Brain microvascular endothelial cell (primary cell): Measurements from ENCODE around the gene IKZF4.

Source experiments
- DNase-seq: peaks from one replicate; pipeline ENCODE4 v3.0.0-alpha.2; 2020
- H3K27ac ChIP-seq: fragments of 250-450 bp; sonication (Bioruptor Pico); 2 replicates; pipeline ENCODE4 v1.5.1; 2020; ENCODE audit warnings: mild to moderate bottlenecking, moderate library complexity
- H3K27me3 ChIP-seq: fragments of 250-450 bp; sonication (Bioruptor Pico); replicated peaks from 2 replicates; pipeline ENCODE4 v1.5.1; 2020; ENCODE audit warnings: mild to moderate bottlenecking
- H3K36me3 ChIP-seq: fragments of 250-450 bp; sonication (Bioruptor Pico); replicated peaks from 2 replicates; pipeline ENCODE4 v1.5.1; 2020; ENCODE audit warnings: mild to moderate bottlenecking
- H3K4me3 ChIP-seq: 2 replicates; pipeline ENCODE4 v1.5.1; 2011; ENCODE audit warnings: low read depth, mild to moderate bottlenecking, control low read depth, low read length, moderate library complexity
- in situ Hi-C: cut with HindIII; loops from 2 replicates; pipeline ENCODE4 v1.10.0; 2017; ENCODE audit warnings: low sequenced_read_pairs, low pct_ligation_motif_present
- TF ChIP-seq, protein P1 (sequence below): IDR thresholded peaks from 2 replicates; pipeline ENCODE4 v1.5.1; 2011; ENCODE audit warnings: low read depth, mild to moderate bottlenecking, moderate library complexity, low read length, control low read depth, inconsistent platforms; ENCODE audit errors: missing control alignments

IKZF4 gene

GRCh38 chr12:56014205-56014604 lies 6.6 kb upstream of the IKZF4 start:
- in situ Hi-C loops = no loop called here
- Histone ChIP-seq H3K36me3 (no peaks in the 10 kb centered on the region), H3K27me3 (no peaks in the 10 kb centered on the region), H3K4me3 (no peak overlapping the region), H3K27ac (no peak overlapping the region)
- DNase-seq = no peak
- TF ChIP-seq, protein P1, sequence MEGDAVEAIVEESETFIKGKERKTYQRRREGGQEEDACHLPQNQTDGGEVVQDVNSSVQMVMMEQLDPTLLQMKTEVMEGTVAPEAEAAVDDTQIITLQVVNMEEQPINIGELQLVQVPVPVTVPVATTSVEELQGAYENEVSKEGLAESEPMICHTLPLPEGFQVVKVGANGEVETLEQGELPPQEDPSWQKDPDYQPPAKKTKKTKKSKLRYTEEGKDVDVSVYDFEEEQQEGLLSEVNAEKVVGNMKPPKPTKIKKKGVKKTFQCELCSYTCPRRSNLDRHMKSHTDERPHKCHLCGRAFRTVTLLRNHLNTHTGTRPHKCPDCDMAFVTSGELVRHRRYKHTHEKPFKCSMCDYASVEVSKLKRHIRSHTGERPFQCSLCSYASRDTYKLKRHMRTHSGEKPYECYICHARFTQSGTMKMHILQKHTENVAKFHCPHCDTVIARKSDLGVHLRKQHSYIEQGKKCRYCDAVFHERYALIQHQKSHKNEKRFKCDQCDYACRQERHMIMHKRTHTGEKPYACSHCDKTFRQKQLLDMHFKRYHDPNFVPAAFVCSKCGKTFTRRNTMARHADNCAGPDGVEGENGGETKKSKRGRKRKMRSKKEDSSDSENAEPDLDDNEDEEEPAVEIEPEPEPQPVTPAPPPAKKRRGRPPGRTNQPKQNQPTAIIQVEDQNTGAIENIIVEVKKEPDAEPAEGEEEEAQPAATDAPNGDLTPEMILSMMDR = no peak

DNA sequence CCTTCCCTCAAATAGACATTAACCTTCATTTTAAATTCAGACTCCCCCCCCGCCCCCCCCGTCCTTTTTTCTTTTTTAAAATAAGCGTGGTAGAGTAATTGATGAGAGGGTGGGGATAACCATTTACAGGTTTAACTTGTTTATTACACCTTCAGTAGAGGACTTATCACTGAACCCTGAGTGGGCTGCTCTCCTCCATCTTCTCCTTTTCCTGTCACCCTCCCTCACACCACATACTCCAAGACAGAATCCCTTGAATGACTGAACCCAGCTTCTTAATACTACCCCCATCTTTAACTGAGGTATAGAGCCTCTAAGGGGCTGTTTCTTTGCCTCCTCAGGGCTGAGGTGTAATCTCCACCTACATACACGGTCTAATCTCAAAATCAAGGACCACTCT lies 3.7 kb upstream of the IKZF4 start:
- Histone ChIP-seq H3K27me3 (no peaks in the 10 kb centered on the region), H3K27ac (no peak overlapping the region), H3K4me3 (no peak overlapping the region), H3K36me3 (no peaks in the 10 kb centered on the region)
- TF ChIP-seq, protein P1 = no peak
- in situ Hi-C loops = no loop called here
- no peak for DNase-seq

DNA sequence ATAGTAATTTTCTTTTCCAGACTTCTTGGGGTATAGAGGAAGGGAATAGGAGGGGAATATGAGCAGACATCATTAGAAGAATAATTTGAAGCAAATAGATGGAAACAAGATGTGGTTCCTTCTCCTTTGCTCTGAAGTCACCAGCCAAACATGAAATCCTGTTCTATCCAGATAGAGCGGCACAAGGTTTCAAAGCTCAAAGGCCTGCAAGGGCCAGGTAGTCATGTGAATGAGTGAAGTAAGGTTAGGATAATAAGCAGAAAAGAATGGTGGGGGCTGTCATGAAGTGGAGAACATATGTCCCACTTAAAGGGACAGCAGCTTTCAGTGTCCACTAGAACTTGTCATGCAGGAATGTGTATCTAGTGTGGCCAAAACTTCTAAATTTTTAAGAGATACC lies 2.5 kb upstream of the IKZF4 start:
- in situ Hi-C loops = no loop called here
- no peak for DNase-seq
- Histone ChIP-seq H3K27ac (no peak overlapping the region), H3K4me3 (no peak overlapping the region), H3K36me3 (no peaks in the 10 kb centered on the region), H3K27me3 (no peaks in the 10 kb centered on the region)
- TF ChIP-seq, protein P1 = no peak

DNA sequence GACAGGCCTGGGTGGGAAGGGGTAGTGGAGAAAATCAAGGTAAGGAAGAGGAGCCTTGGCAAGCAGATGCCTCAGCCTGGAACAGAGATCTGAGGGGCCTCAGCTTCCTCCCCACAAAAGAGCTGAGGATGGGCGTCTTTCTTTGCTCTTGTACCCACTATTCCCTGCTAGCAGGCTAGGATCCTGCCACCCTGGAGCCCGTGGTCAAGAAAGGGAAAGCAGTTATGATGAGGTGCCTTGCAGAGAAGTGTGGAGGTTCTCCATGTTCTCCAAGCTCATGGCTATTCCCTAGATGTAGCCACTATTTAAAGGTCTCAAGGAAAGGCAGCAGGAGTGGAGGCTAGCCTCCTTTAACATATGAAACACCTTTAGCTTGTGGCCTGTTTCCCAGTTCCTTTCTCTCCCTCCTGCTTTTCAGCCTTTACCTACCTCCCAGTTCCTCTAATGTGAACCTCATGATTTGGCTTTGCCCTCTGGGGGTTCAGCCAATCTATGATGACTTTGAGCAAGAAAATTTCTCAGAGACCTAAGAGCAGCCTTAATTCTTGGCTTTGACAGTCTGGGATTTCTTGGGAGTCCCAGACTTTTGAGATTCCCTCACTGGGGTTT lies 1.1 kb downstream of the IKZF4 start:
- TF ChIP-seq, protein P1 = no peak
- in situ Hi-C loops = no loop called here
- no peak for DNase-seq
- Histone ChIP-seq H3K4me3 (peak overlapping the region; percentile 49), H3K36me3 (no peaks in the 10 kb centered on the region), H3K27ac (no peak overlapping the region), H3K27me3 (no peaks in the 10 kb centered on the region)

DNA sequence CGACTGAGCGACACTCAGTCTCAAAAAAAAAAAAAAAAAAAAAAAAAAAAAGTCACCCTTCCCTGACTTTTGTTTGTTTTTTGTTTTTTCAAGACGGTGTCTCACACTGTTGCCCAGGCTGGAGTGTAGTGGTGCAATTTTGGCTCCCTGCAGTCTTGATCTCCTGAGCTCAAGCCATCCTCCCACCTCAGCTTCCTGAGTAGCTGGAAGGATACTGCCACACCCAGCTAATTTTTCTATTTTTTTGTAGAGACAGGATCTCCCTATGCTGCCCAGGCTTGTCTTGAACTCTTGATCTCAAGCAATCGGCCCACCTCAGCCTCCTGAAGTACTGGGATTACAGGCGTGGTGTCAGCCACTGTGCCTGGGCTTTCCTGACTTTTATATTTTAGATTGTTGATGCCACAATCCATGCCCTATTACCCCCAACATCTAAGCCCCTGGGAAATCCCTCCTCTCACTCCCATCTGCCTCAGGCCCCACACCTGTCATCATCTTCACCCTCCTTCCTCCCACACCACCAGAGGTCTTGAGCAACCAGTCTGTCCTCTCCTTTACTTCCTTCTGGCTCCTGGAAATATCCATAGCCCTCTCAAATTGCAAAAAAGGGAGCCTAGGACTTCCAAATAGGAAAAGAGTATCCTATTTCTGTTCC lies 7.8 kb downstream of the IKZF4 start:
- DNase-seq = no peak
- no peaks in the 10 kb centered on the region for H3K27me3 ChIP-seq
- TF ChIP-seq, protein P1 = no peak
- no peak overlapping the region for H3K27ac ChIP-seq
- in situ Hi-C loops = no loop called here
- H3K36me3 ChIP-seq = no peaks in the 10 kb centered on the region
- H3K4me3 ChIP-seq = no peak overlapping the region

DNA sequence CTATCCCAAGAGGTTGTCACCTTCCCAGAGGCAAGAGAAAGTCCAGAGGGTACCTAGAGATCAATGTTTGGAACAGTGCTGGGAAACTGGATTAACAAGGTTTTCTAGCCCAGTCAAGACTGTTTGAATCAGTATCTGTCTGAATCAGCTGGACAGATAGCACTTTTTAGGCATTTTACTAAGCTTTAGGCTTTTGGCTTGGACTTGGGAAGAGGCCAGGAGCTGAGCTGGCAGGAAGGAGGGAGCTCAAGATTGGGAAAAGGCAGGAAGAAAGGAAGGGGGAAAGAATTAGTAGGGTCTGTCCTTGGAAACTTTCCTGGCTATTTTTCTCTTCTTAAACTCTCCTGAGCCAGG lies 8.3 kb downstream of the IKZF4 start:
- no peak overlapping the region for H3K4me3 ChIP-seq
- no peaks in the 10 kb centered on the region for H3K27me3 ChIP-seq
- DNase-seq = no peak
- H3K27ac ChIP-seq = no peak overlapping the region
- TF ChIP-seq, protein P1 = no peak
- in situ Hi-C loops = no loop called here
- H3K36me3 ChIP-seq = no peaks in the 10 kb centered on the region
